IPS DF 19.7 (cell line): ENCODE data around the gene WDFY2.

Experiments used
- DNase-seq: peaks from one replicate; pipeline ENCODE4 v3.0.0-alpha.2; 2013; ENCODE audit warnings: low read depth, low spot score

WDFY2 gene

DNA sequence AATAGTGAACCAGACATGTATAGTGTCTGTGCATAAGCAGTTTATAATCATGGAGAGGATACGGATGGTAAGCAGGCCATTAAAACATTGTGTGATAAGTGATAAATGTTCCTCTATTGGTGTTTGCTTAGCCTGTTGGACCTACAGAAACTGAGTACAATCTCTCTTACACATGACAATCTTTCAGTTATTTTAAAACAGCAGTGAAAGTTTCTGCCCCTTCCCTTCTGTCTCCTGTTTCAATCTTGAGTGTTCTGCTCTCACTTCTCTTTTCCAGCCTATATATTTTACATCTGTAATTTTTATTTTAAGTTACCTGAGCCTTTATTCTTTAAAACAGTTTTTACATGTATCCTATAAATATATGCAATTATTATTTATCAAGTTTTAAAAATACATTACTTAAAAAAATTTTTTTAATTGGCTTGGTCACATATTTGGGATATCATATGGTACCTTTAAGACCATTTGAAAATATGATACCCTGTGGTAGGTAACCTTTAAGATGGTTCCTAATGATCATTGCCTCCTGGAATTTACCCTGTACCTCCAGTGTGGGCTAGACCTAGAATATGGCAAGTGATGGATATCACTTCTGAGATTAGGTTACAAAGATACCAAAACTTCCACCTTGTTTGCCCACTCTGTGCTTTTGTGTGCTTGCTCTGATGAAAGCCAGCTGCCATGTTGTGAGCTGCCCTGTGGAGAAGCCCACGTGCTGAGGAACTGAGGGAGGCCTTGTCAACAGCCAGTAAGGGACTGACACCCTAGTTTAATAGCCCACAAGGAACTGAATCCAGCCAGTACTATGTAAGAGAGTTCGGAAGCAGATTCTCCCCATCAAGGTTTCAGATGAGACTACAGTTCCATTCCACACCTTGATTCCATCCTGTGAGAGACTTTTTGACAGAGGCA, 120.4 kb downstream of the WDFY2 start:
- no peak for DNase-seq

DNA sequence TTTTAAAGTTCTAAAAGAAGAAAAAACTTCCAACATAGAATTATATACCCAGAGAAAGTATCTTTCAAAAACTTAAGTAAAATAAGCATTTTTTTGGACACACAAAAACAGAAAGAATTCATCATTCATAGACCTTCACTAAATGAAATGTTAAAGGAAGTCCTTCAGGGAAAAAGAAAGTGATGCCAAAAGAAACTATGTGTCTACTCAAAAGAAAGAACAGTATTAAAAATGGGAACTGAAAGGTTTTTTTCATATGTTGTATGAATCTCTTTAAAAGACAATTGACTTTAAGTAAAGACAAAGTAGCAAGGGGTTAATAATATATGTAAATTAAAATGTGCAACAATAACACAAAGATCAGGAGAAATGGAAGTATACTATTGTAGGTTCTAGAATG, 123.2 kb downstream of the WDFY2 start:
- no peak for DNase-seq

DNA sequence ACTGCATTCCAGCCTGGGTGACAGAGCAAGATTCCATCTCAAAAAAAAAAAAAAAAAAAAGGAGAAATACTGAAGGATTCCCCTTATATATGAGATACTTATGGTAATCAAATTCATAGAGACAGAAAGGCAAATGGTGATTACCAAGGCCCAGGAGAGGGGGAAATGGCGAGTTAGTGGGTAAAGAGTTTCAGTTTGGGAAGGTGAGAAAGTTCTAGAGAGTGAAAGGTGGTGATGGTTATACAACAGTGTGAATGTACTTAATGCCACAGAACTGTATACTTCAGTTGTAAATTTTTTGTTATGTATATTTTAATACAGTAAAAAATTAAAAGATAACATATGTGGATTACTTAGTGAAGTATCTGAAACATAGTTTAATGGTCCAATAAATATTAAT, 129.5 kb downstream of the WDFY2 start:
- no peak for DNase-seq

DNA sequence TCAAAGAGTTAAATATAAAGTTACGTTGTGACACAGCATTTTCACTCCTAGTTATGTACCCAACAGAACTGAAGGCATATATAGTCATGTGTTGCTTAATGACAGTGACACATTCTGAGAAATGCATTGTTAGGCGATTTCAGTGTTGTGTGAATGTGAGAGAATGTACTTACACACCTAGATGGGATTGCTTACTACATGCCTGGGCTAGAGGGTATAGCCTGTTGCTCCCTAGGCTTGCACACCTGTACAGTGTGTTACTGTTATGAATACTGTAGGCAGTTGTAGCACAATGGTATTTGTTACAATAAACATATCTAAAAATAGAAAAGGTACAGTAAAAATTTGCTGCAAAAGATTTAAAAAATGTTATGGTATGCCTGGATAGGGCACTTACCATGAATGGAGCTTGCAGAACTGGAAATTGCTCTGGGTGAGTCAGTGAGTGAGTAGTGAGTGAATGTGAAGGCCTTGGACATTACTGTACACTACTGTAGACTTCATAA, 130.5 kb downstream of the WDFY2 start:
- DNase-seq, result no peak

DNA sequence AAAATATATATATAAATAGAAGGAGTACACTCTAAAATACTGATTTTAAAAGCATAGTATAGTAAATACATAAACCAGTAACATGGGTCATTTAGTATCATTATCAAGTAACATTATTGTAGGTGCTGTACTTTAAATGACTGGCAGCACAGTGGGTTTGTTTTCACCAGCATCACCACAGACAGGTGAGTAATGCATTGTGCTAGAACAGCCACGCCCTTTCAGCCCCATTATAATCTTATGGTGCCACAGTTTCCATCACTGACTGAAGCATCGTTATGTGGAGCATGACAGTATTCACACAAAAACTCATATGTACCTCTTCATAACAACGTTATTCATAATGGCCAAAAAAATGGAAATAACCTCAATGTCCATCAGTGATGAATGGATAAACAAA, 131.4 kb downstream of the WDFY2 start:
- no peak for DNase-seq

DNA sequence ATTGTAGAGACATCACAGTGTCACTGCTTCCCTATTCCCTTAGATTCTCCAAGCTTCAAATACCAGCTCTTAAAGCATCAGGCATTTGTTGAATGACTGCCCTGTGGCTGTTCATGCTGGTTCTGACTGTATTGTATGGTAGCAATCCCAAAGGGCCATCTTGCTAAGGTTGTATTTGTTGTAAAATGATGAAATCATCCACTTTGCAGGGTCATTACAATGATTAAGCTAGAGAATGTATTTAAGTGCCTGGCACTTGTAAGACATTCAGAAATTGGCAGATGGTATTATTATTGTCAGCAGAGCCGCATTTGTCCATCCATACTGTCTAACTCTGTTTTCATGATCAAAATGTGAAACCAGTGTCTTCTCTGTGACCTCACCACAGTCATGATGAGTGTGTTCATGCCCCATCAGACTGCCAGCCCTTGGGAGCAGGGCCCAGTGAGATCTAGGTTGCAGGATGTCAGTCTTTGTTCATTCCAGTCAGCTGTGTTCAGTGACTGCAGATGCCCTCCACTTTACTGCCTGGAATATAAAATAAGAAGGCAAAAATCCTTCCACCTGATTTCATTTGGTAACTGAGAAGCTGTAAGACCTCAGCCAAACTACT, 133.6 kb downstream of the WDFY2 start:
- DNase-seq, result no peak

DNA sequence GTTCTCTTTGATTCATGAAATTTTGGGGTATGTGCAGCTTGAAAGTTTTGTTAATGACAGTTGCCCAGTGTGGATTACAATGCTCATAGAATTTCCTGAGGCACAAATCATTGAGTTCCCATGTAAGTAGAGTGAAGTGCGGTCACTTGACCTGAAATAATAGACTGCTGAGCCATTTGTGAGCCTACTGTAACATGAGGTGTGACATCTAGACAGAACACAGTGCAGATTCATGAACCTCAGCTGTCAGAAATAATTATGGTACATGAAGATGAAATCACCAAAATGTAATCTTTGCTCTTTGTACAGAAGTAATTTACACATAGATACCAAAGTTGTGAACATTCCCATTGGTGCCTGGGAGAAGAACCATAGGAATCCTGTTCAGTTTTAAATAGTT, 135.1 kb downstream of the WDFY2 start:
- no peak for DNase-seq

DNA sequence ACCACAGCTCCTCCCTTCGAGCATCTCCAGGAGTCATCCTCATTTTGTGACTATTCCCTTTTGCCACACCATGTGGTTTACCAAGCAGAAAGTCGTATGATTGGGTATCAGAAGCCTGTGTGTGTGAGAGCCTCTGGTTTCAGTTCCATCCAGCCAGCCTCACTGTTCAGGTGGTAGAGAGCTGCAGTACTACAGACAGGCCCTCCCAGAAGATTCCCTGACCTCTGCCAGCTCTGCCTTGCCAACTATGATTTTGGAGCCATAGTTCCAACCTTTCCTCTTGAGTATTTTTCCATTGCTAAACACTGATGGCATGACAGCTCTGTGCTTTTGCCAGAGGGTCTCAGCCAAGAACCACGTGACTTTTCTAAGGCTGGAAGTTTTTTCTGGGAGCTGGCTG, 137.2 kb downstream of the WDFY2 start:
- no peak for DNase-seq

DNA sequence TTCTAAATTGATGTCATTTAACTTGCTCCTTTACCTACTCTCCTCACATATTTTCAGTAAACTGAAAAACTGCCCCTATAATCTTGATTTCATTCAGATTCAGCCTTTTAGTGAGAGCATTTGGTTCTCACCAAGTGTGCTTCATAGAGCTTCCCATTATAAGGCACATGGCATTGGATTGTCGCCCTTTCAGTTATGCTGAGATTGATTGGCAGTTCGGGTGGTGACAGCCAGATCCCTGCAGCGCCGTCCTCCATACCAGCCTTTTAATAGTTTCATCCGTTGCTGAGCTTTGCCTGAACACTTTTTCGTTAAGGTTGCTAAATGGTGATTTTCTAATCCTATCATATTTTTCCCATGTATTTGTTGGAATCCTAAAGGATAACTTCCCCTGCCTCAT, 139.3 kb downstream of the WDFY2 start:
- no peak for DNase-seq

DNA sequence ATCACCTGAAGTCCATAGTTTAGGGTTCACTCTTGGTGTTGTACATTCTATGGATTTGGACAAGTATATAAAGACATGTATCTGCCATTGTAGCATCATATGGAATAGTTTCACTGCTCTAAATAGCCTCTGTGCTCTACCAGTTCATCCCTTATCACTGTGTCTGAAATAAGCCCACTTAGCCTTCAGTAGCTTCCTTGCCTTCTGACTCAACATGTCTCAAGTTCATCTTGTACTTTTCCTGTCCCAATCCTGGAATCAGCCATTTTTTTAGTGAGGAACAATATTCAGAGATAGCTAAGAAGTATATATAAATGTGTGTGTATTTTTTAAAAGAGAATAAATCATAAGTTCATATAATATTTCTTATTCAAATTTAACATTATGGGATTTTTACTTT, 140.5 kb downstream of the WDFY2 start:
- DNase-seq, result no peak

DNA sequence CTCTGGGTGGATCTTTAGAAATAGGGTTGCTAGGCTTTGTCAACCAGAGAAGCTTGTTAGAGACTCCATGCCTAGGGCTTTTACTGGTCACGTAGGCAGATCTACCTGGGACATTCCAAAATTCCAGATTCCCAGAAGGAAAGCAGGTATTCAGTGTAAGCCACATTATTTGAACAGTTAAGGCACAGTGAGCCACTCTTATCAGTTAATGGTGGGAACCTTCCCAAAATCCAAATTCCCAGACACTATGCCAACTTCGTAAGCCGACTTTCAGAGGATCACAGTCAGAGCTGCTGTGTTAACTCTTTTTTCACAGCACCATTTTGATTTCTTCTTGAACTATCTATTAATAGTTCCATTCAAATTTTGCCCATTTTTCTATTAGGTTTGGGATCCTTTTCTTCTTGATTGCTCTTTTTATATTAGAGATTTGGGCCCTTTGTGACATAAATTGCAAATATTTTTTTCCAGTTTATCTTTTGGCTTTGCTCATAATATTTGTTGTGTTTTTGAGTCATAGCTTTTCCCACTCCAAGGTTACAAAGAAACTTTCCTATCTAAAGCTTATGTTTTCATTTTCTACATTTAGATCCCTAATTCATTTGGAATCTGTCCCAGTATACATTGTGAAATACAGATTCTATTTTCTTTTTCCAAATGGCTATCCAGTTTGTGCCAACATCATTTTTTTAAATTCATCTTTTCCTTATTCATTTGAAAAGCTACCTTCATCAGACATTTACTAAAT, 142.4 kb downstream of the WDFY2 start:
- DNase-seq, result no peak

DNA sequence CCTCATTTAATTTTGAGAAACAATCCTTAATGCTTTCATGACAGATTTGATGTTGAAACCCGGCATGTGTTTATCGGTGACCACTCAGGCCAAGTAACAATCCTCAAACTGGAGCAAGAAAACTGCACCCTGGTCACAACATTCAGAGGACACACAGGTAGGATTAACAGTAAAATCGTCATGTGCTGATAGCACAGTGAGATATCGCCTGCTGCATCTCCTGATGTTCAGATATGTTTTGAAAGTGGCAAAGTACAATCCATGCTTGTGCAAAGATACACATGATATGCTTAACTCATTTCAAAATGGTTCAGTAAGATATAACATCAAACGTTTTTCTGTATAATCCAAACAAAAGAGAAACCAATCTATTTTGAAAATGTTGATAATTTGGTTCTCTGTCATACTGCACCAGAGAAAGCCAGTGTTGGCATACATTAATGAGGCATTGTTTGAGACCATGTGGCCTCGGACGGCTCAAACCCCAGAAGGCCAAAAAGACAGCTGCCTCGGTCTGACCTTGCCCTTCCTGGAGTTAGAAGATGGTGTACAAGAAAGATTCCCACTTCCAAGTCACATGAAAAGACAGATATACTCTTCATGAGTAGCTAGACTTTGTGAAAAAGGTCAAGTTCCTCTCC, 143.5 kb downstream of the WDFY2 start:
- DNase-seq, result no peak

DNA sequence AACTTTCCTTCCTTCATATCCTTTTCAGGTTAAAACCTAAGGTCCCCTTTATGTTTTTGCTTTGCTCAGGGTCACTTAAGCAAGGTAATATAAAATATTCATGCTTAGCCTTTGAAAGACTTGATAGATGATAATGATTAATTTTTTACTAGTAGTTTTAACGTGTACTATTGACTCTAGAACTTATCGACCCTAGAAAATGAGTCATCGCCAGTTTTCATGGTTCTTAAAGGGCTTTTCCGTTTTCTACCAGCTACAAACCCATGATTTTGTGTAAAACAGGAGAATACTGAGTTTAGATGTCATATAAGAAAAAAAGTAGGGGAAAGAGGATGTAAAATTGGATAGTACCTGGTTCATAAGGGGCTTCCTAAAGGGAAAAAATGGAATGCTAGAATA, 144.0 kb downstream of the WDFY2 start:
- DNase-seq, result no peak

DNA sequence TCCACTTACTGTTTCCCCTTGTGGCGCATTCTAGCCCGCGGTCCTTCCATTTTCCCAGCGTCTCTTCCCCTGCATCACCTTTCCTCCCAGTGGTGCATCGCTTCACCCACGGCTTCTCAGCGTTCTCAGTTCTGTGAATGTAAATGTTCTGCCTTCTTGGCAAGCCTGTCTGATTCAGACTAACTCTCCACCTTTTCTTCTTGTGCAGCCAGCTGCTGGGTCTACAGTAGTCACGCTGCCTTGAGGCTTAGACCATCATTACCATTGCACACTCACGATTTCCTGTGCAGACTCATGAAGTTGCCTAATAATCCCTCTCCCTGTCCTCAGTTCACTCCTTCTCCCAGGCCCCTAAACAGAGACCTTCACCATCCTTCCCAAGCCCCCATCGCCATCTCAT, 144.7 kb downstream of the WDFY2 start:
- no peak for DNase-seq

DNA sequence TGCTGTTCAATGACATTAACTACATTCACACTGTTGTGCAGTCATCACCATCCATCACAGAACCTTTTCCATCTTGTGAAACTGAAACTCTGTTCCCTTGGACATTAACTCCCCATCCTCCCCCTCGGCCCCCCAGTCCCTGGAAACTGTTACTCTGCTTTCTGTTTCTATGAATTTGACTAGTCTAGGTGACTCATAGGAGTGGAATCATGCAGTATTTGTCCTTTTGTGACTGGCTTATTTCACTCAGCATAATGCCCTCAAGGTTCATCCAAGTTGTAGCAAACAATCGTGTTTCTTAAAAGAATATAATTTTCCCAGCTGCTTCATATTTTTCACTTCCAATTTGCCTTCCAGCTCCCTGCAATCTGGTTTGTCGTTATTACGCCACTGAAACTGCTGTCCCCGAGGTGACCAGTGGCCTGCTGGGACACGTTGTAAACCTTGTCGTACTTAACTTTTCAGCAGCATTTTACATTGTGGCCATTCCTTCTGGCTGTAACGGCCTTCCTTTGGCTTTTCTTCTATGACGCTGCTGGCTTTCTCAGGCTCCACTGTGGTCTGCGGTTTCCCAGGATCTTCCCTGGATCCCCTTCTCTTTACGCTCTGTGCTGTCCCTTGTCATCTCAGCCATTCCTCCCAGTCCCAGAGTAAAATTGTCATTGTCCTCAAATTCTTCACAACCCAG, 145.7 kb downstream of the WDFY2 start:
- no peak for DNase-seq

DNA sequence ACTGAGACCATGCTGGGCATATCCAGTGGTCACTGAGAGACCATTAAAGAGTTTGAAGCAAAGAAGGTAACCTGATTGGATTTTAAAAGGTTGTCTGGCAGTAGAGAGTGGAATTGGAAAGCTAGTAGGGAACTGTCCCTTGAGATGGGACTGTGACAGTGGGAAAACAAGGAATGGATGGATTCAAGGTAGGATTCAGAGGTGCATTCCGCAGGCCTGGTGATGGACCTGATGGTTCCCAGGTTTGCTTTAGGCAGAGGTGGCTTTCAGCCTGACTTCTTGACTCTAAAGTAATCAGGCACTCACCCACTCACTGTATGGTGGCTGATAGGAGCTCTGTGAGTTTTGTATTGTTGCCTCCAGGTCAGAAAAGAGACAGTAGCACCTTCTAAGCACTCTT, 146.7 kb downstream of the WDFY2 start:
- DNase-seq, result no peak

DNA sequence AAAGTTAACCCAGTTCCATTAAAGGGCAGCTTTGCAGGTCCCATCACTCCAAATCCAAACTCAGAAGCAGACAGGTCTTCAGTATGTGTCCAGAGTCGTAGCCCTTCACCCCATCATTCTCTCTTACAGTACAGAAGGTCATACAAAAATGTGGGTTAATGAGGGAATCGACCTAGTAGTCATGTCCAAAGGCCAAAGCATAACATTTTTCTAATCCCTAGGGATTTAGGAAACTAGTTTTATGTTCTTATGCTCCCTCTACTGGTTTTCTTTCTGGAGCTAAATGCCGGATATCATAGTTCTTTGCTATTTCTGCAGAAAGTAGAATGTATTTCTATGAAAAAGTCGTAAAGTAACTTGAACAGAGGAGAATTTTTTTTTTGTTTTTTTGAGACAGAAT, 147.5 kb downstream of the WDFY2 start:
- DNase-seq, result no peak

DNA sequence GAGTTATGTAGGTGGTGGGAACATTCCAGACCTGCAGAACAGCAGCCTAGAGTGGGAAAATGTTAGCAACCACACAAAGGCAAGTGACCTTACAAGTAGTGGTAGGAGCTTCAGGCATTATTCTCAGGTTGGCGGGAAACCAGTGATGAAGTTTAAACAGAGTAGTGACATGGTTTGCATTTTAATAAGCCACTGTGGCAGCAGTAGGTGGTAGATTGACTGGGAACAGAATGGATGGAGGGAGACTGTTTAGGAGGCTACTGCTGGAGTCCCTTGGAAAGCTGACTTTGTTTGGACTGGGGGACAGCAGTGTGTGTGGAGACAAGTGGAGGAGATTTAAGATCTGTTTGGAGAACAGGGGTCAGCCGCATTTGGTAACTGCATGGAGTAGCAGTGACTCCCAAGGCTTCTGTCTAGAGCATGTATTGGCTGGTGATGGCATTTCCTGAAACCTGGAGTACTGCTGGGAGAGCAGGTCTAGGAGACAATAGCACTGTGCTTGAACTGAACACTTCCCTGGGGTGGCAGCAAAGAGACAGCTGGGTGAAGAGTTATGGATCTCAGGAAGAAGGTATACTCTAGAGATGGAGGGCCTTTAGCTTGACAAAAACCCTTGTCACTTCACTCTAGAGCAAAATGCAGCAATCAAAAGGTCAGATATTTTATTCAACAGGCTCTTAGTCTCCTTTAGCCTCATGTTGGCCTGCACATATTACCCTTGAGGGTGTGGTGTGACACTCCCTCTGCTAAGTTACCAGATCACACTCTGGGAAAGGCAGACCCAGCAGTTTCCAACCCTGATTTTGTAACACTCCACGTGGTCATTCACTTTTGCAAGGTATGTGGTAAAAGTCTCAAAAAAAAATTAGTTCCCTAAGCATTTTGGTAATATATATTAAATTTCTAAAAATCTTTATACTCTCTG, 149.4 kb downstream of the WDFY2 start:
- no peak for DNase-seq

DNA sequence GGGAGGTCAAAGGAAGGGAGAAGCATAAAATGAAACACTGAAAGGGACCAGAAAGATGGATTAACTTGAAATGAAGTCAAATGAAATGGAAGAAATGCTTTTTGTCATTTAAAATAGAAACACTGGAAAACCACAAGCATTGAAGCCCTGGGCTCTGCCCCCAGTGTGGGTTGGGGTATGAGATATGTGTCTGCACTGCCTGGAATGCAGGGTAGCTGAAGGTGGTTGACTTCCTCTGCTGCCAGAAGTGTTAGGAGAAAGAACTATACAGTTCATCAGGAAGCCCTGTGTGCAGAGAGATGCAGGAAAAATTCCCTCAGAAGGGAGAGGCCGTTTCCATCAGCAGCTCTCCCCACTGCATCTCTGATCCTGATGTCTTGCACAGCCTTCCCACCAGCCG, 150.5 kb downstream of the WDFY2 start:
- no peak for DNase-seq

DNA sequence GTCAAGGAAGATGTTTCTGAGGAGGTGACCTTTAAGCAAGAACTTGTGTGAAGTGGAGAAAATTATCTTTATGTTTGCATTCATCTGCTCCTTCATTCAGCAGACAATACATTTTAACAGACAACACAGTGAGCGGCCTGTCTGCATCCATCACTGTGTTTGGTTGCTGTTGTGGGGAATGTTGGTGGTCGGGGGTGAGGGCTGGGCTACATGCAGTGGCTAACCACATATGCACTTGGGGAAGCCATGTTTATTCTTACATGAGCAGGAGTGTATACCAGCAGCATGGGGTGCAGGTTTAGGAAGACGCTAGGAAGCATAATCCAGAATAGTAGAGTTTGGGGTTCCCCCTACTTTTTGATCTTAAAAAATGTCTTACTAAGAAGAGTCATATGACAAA, 153.3 kb downstream of the WDFY2 start:
- no peak for DNase-seq
